ENCODE data around the gene CD300LG.
"Not testable (repeated sequence)": the region's sequence is repeated elsewhere in the genome, so short reads cannot be mapped to it uniquely, and the experiment has no call there.

CD300LG gene

DNA sequence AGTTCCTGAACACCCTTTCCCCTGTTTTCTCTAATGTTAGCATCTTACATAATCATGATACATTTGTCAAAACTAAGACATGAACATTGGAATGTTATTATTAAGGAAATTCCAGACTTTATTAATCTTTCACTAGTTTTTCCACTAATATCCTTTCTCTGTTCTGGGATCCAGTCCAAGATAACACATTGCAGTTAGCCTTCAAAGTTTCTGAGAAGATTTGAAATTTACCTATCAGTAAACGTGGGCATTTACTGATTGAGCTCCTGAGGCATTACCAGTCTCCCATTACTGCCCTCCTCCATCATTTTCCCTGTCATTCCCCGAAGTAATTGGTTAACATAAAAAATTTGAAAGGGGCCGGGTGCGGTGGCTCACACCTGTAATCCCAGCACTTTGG is 5.7 kb upstream of the CD300LG start:
- Histone ChIP-seq H3K9me3 (ENCODE audit: control extremely low read depth in 1 of 5, control insufficient read depth in 4 of 5, insufficient read depth in 2 of 5, low read depth in 1 of 5, low read length in 4 of 5) (no peaks in the 10 kb centered on the region), H3K27ac (ENCODE audit: insufficient read depth in 1 of 2, low read depth in 1 of 2, low read length in 2 of 2, poor library complexity in 1 of 2, severe bottlenecking in 2 of 2) (no peak overlapping the region), H3K4me1 (ENCODE audit: control extremely low read depth in 1 of 4, control insufficient read depth in 4 of 4, insufficient read depth in 4 of 4, low read length in 3 of 4) (peaks cover 0 to 6% (median 2%) of the 10 kb centered on the region in 4 experiments), H3K36me3 (ENCODE audit: control insufficient read depth in 4 of 4, insufficient read depth in 4 of 4, low read length in 3 of 4) (no peaks in the 10 kb centered on the region), H3K27me3 (replicated peaks in 2 of 5; ENCODE audit: control insufficient read depth in 4 of 5, insufficient read depth in 5 of 5, low read length in 4 of 5) (no peaks in the 10 kb centered on the region), H3K4me3 (ENCODE audit: control insufficient read depth in 1 of 7, extremely low read depth in 1 of 7, insufficient read depth in 4 of 7, low read depth in 2 of 7, low read length in 6 of 7) (no peak overlapping the region)
- no peak for DNase-seq
- 96% methylated on average over 3 of the region's 4 CpGs for WGBS (ENCODE audit: insufficient coverage)
- ChIA-PET CTCF (interaction anchor here (0.7 to 2.0 kb wide), 9 partner anchors 12 to 143 kb away, joined by 3 to 7 read pairs (median 3); no protein-coding TSS in a partner anchor), POLR2A (no interaction called here)

DNA sequence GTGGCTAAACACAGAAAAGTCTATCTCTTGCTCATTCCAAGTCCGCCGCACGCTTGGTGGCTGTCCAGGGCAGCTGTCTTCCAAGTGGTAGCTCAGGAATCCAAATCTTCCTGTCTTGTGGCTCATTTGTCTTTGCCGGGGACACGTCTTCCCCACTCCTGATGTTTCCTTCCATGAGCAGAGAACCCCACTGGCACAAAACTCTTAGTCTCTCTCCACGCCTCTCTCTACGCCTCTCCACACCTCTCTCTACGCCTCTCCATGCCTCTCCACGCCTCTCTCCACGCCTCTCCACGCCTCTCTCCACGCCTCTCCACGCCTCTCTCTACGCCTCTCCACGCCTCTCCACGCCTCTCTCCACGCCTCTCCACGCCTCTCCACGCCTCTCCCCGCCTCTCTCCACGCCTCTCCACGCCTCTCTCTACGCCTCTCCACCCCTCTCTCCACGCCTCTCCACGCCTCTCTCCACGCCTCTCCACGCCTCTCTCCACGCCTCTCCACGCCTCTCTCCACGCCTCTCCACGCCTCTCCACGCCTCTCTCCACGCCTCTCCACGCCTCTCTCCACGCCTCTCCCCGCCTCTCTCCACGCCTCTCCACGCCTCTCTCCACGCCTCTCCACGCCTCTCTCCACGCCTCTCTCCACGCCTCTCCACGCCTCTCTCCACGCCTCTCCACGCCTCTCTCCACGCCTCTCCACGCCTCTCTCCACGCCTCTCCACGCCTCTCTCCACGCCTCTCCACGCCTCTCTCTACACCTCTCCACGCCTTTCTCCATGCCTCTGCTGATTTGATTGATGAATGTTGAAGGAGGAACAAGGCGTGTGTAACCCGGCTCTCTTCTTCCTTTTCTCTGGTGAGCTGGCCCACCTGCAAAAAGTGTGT is 4.6 kb upstream of the CD300LG start:
- H3K4me3 ChIP-seq (ENCODE audit: control insufficient read depth in 1 of 7, extremely low read depth in 1 of 7, insufficient read depth in 4 of 7, low read depth in 2 of 7, low read length in 6 of 7); H3K27me3 ChIP-seq (replicated peaks in 2 of 5; ENCODE audit: control insufficient read depth in 4 of 5, insufficient read depth in 5 of 5, low read length in 4 of 5); H3K27ac ChIP-seq (ENCODE audit: insufficient read depth in 1 of 2, low read depth in 1 of 2, low read length in 2 of 2, poor library complexity in 1 of 2, severe bottlenecking in 2 of 2); H3K9me3 ChIP-seq (ENCODE audit: control extremely low read depth in 1 of 5, control insufficient read depth in 4 of 5, insufficient read depth in 2 of 5, low read depth in 1 of 5, low read length in 4 of 5); H3K36me3 ChIP-seq (ENCODE audit: control insufficient read depth in 4 of 4, insufficient read depth in 4 of 4, low read length in 3 of 4): not testable (repeated sequence)
- POLR2A ChIA-PET: interaction anchor here (0.5 kb wide), 1 partner anchor 475 kb away, joined by 3 read pairs; no protein-coding TSS in a partner anchor
- peak in 2 of 3 donors; percentile 28 to 34 for DNase-seq
- 94% methylated on average over 21 of the region's 54 CpGs for WGBS (ENCODE audit: insufficient coverage)
- CTCF ChIA-PET: interaction anchor here (0.7 to 2.7 kb wide), 4 partner anchors 12 to 57 kb away, joined by 3 to 6 read pairs (median 4); no protein-coding TSS in a partner anchor
- H3K4me1 ChIP-seq (ENCODE audit: control extremely low read depth in 1 of 4, control insufficient read depth in 4 of 4, insufficient read depth in 4 of 4, low read length in 3 of 4): peaks cover 0 to 14% (median 8%) of the 10 kb centered on the region in 4 experiments

DNA sequence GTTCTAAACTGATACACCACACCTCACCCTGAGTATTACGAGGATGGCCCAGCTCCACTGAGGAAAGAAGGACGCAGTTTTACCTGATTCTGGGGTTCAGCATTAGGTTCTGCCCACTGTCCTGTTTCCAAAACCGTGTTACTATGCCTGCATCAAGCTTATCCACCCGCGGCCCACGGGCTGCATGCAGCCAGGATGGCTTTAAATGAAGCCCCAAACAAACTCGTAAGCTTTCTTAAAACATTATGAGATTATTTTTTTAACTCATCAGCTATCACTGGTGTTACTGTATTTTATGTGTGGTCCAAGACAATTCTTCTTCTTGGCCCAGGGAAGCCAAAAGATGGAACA is 4.0 kb upstream of the CD300LG start:
- no peak overlapping the region for H3K4me3 ChIP-seq (ENCODE audit: control insufficient read depth in 1 of 7, extremely low read depth in 1 of 7, insufficient read depth in 4 of 7, low read depth in 2 of 7, low read length in 6 of 7)

DNA sequence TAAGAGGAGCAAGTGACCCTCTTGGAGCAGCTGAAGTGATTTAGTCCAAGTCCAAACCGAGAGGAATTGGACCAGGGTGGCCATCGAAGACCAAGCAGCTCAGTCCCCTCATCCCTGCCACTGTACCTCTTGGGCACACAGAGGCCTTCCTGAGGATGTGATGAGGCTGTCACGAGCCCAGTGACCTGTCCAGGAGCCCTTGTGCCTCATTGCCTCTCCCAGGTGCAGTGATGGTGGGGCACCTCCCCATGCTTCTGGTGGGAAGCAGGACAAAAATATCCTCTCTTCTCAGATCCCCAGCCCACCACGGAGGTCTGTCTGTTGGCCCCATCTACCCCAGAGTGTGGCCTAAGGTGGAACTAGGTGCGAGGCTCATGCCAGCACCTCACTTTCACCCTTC is 2.7 kb upstream of the CD300LG start:
- Histone ChIP-seq H3K27me3 (replicated peaks in 2 of 5; ENCODE audit: control insufficient read depth in 4 of 5, insufficient read depth in 5 of 5, low read length in 4 of 5) (no peaks in the 10 kb centered on the region), H3K27ac (ENCODE audit: insufficient read depth in 1 of 2, low read depth in 1 of 2, low read length in 2 of 2, poor library complexity in 1 of 2, severe bottlenecking in 2 of 2) (no peak overlapping the region), H3K9me3 (ENCODE audit: control extremely low read depth in 1 of 5, control insufficient read depth in 4 of 5, insufficient read depth in 2 of 5, low read depth in 1 of 5, low read length in 4 of 5) (no peaks in the 10 kb centered on the region), H3K4me3 (ENCODE audit: control insufficient read depth in 1 of 7, extremely low read depth in 1 of 7, insufficient read depth in 4 of 7, low read depth in 2 of 7, low read length in 6 of 7) (no peak overlapping the region), H3K36me3 (ENCODE audit: control insufficient read depth in 4 of 4, insufficient read depth in 4 of 4, low read length in 3 of 4) (no peaks in the 10 kb centered on the region), H3K4me1 (ENCODE audit: control extremely low read depth in 1 of 4, control insufficient read depth in 4 of 4, insufficient read depth in 4 of 4, low read length in 3 of 4) (peaks cover 0 to 15% (median 10%) of the 10 kb centered on the region in 4 experiments)
- 100% methylated on average over 4 of the region's 5 CpGs for WGBS (ENCODE audit: insufficient coverage)
- POLR2A ChIA-PET: no interaction called here
- CTCF ChIA-PET: interaction anchor here (0.8 to 2.7 kb wide), 2 partner anchors 34 to 70 kb away, joined by 4 to 6 read pairs; no protein-coding TSS in a partner anchor
- no peak for DNase-seq

More for the DNA sequence above, 4.0 kb upstream of the CD300LG start:
- Histone ChIP-seq H3K36me3 (ENCODE audit: control insufficient read depth in 4 of 4, insufficient read depth in 4 of 4, low read length in 3 of 4) (no peaks in the 10 kb centered on the region), H3K9me3 (ENCODE audit: control extremely low read depth in 1 of 5, control insufficient read depth in 4 of 5, insufficient read depth in 2 of 5, low read depth in 1 of 5, low read length in 4 of 5) (no peaks in the 10 kb centered on the region), H3K27ac (ENCODE audit: insufficient read depth in 1 of 2, low read depth in 1 of 2, low read length in 2 of 2, poor library complexity in 1 of 2, severe bottlenecking in 2 of 2) (no peak overlapping the region), H3K27me3 (replicated peaks in 2 of 5; ENCODE audit: control insufficient read depth in 4 of 5, insufficient read depth in 5 of 5, low read length in 4 of 5) (no peaks in the 10 kb centered on the region), H3K4me1 (ENCODE audit: control extremely low read depth in 1 of 4, control insufficient read depth in 4 of 4, insufficient read depth in 4 of 4, low read length in 3 of 4) (peaks cover 0 to 15% (median 10%) of the 10 kb centered on the region in 4 experiments)
- DNase-seq: no peak
- WGBS (ENCODE audit: insufficient coverage): 8% methylated on average over 2 of the region's 7 CpGs
- ChIA-PET CTCF (interaction anchor here (0.7 to 2.7 kb wide), 4 partner anchors 8 to 35 kb away, joined by 3 to 6 read pairs (median 4); no protein-coding TSS in a partner anchor), POLR2A (interaction anchor here (0.5 kb wide), 1 partner anchor 475 kb away, joined by 3 read pairs; no protein-coding TSS in a partner anchor)

DNA sequence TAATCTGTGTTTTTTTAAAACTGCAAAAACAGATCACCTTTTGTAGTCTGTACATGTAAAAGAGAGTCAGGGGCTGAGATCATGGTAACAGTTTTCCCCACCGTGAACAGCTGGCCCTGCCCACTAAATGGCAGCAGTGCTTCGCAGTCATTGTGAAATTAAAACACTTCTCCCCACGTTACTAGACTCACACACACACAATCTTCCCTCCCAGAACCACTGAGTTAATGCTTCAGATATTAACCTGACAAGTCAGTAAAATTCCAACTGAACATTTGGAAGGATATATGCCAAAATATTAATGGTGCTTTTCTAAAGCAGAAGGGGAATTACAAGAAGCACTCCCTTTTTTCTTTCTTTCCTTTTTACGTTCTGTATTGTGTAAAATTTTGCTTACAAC is 1.2 kb upstream of the CD300LG start:
- Histone ChIP-seq H3K36me3 (ENCODE audit: control insufficient read depth in 4 of 4, insufficient read depth in 4 of 4, low read length in 3 of 4) (no peaks in the 10 kb centered on the region), H3K27ac (ENCODE audit: insufficient read depth in 1 of 2, low read depth in 1 of 2, low read length in 2 of 2, poor library complexity in 1 of 2, severe bottlenecking in 2 of 2) (no peak overlapping the region), H3K27me3 (replicated peaks in 2 of 5; ENCODE audit: control insufficient read depth in 4 of 5, insufficient read depth in 5 of 5, low read length in 4 of 5) (no peaks in the 10 kb centered on the region), H3K4me3 (ENCODE audit: control insufficient read depth in 1 of 7, extremely low read depth in 1 of 7, insufficient read depth in 4 of 7, low read depth in 2 of 7, low read length in 6 of 7) (no peak overlapping the region), H3K4me1 (ENCODE audit: control extremely low read depth in 1 of 4, control insufficient read depth in 4 of 4, insufficient read depth in 4 of 4, low read length in 3 of 4) (peaks cover 0 to 15% (median 8%) of the 10 kb centered on the region in 4 experiments), H3K9me3 (ENCODE audit: control extremely low read depth in 1 of 5, control insufficient read depth in 4 of 5, insufficient read depth in 2 of 5, low read depth in 1 of 5, low read length in 4 of 5) (no peaks in the 10 kb centered on the region)
- POLR2A ChIA-PET: interaction anchor here (0.6 kb wide), 1 partner anchor 198 kb away, joined by 3 read pairs; no protein-coding TSS in a partner anchor
- WGBS (ENCODE audit: insufficient coverage): no CpG with 5 or more reads among the region's 4 CpGs
- no peak for DNase-seq
- CTCF ChIA-PET: interaction anchor here (0.6 to 3.8 kb wide), 20 partner anchors 8 to 151 kb away, joined by 3 to 19 read pairs (median 4); partner anchors contain the start of gene CFAP97D1

DNA sequence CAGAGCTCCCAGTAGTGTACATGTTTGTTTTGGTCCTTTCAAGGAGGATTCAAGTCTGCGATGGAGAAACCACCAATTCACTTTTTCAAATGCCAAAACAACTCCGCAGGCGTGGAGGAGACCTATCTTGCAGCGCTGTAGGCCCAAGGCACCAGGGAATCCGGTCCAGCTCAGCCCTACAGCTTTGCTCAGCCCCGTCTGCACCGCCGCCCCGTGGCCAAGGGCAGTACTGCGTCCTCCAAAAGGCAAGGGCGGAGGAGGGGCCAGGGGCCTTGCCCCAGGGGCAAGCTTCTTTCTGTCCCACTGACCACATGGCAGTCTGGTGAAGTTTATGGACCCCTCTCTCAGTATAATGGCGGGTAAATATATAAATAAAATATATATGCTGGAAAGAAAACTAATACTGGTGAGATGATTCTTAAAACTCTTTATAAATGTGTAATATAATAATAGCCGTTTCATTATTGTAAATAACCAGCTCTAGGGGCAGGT is 709 bp upstream of the CD300LG start:
- 0% methylated on average over 8 of the region's 13 CpGs for WGBS (ENCODE audit: insufficient coverage)
- POLR2A ChIA-PET: interaction anchor here (0.6 kb wide), 1 partner anchor 197 kb away, joined by 3 read pairs; no protein-coding TSS in a partner anchor
- Histone ChIP-seq H3K27me3 (replicated peaks in 2 of 5; ENCODE audit: control insufficient read depth in 4 of 5, insufficient read depth in 5 of 5, low read length in 4 of 5) (no peaks in the 10 kb centered on the region), H3K27ac (ENCODE audit: insufficient read depth in 1 of 2, low read depth in 1 of 2, low read length in 2 of 2, poor library complexity in 1 of 2, severe bottlenecking in 2 of 2) (no peak overlapping the region), H3K36me3 (ENCODE audit: control insufficient read depth in 4 of 4, insufficient read depth in 4 of 4, low read length in 3 of 4) (no peaks in the 10 kb centered on the region), H3K4me1 (ENCODE audit: control extremely low read depth in 1 of 4, control insufficient read depth in 4 of 4, insufficient read depth in 4 of 4, low read length in 3 of 4) (peaks cover 0 to 15% (median 8%) of the 10 kb centered on the region in 4 experiments), H3K4me3 (ENCODE audit: control insufficient read depth in 1 of 7, extremely low read depth in 1 of 7, insufficient read depth in 4 of 7, low read depth in 2 of 7, low read length in 6 of 7) (no peak overlapping the region), H3K9me3 (ENCODE audit: control extremely low read depth in 1 of 5, control insufficient read depth in 4 of 5, insufficient read depth in 2 of 5, low read depth in 1 of 5, low read length in 4 of 5) (no peaks in the 10 kb centered on the region)
- peak; percentile 68 to 74 (median 71) for DNase-seq
- CTCF ChIA-PET: interaction anchor here (0.6 to 3.8 kb wide), 27 partner anchors 8 to 152 kb away, joined by 3 to 19 read pairs (median 4); partner anchors contain the start of genes CFAP97D1 and MPP3

Data from common myeloid progenitor, CD34-positive (primary cell).